ENCODE measurements around the gene SOBP. TPM values are rescaled to one million over a fixed set of nuclear protein-coding genes. Genes with fewer than 3 reads are reported as not detected.

Gene SOBP
- polyA plus RNA-seq, 1 donor (not counting 4 experiments of a cell fraction or from before 2014, with no cell fraction given): not detected

DNA sequence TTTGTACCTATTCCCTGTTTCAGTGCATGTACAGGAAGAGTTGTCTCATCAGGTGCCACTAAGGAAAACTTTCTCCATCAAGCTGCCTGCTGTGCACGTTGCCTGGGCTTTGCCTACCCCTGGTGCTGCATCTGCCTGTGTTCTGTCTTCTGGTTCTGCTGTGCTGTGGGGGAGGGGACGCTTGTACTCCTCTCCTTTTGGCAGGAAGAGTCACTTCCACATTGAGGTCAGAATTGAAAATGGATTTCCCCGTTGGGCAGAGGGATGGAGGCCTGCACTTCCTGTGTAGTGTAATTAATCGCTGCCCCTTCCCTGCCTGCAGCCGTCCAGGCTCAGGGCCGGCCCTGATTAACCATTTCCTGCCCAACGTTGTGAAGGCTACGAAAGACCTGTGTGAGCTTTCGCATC, 180.9 kb downstream of the SOBP start:
- FAIRE-seq (no peak), DNase-seq (ENCODE audit: low read depth, low spot score) (no peak)
- dilution Hi-C loops (cut with MboI; ENCODE audit: extremely low pct_ligation_motif_present, low sequenced_read_pairs): no loop called here
- Histone ChIP-seq H3K9me3 (ENCODE audit: control insufficient read depth, low read depth, low read length) (no peaks in the 10 kb centered on the region), H4K20me1 (ENCODE audit: control insufficient read depth, extremely low read depth, insufficient read depth, low read length) (no peaks in the 10 kb centered on the region), H3K79me2 (ENCODE audit: control insufficient read depth, insufficient read depth, low read length) (no peaks in the 10 kb centered on the region), H3K4me2 (ENCODE audit: control insufficient read depth, extremely low read depth, insufficient read depth, low read depth, low read length) (no peak overlapping the region), H3K4me1 (ENCODE audit: control insufficient read depth, extremely low read depth, insufficient read depth, low read length) (no peaks in the 10 kb centered on the region), H3K9ac (ENCODE audit: control insufficient read depth, extremely low read depth, insufficient read depth, low read length) (no peak overlapping the region), H3K4me3 (ENCODE audit: control insufficient read depth in 2 of 3, extremely low read depth in 1 of 3, insufficient read depth in 2 of 3, low read depth in 1 of 3, low read length in 3 of 3) (no peak overlapping the region), H3K27me3 (ENCODE audit: control insufficient read depth, extremely low read depth, insufficient read depth, low read length) (peaks cover 2% of the 10 kb centered on the region), H2AFZ (ENCODE audit: control insufficient read depth, low read length) (no peak overlapping the region), H3K36me3 (ENCODE audit: control insufficient read depth in 2 of 2, extremely low read depth in 1 of 2, insufficient read depth in 2 of 2, low read length in 2 of 2) (no peaks in the 10 kb centered on the region), H3K27ac (ENCODE audit: control insufficient read depth, insufficient read depth, low read length) (no peak overlapping the region), H3K9me1 (ENCODE audit: control insufficient read depth, extremely low read depth, insufficient read depth, low read length) (no peaks in the 10 kb centered on the region)
- TF ChIP-seq EZH2 (IDR thresholded peaks at IDR 0.05; ENCODE audit: low read length): no peak
- no peak for TF ChIP-seq CTCF (optimal IDR thresholded peaks at IDR 0.05 in 1 of 3, IDR thresholded peaks at IDR 0.05 in 1 of 3, conservative IDR thresholded peaks at IDR 0.05 in 1 of 3; ENCODE audit: extremely low read depth in 1 of 3, insufficient read depth in 2 of 3, low read length in 3 of 3)

- FAIRE-seq: no peak
- Histone ChIP-seq H3K36me3 (ENCODE audit: control insufficient read depth in 2 of 2, extremely low read depth in 1 of 2, insufficient read depth in 2 of 2, low read length in 2 of 2) (no peaks in the 10 kb centered on the region), H4K20me1 (ENCODE audit: control insufficient read depth, extremely low read depth, insufficient read depth, low read length) (no peaks in the 10 kb centered on the region), H3K9me1 (ENCODE audit: control insufficient read depth, extremely low read depth, insufficient read depth, low read length) (no peaks in the 10 kb centered on the region), H2AFZ (ENCODE audit: control insufficient read depth, low read length) (no peak overlapping the region), H3K27ac (ENCODE audit: control insufficient read depth, insufficient read depth, low read length) (no peak overlapping the region), H3K27me3 (ENCODE audit: control insufficient read depth, extremely low read depth, insufficient read depth, low read length) (no peaks in the 10 kb centered on the region), H3K9me3 (ENCODE audit: control insufficient read depth, low read depth, low read length) (no peaks in the 10 kb centered on the region), H3K4me1 (ENCODE audit: control insufficient read depth, extremely low read depth, insufficient read depth, low read length) (no peaks in the 10 kb centered on the region), H3K79me2 (ENCODE audit: control insufficient read depth, insufficient read depth, low read length) (no peaks in the 10 kb centered on the region), H3K9ac (ENCODE audit: control insufficient read depth, extremely low read depth, insufficient read depth, low read length) (no peak overlapping the region), H3K4me2 (ENCODE audit: control insufficient read depth, extremely low read depth, insufficient read depth, low read depth, low read length) (no peak overlapping the region), H3K4me3 (ENCODE audit: control insufficient read depth in 2 of 3, extremely low read depth in 1 of 3, insufficient read depth in 2 of 3, low read depth in 1 of 3, low read length in 3 of 3) (no peak overlapping the region)
- no peak for DNase-seq (ENCODE audit: low read depth, low spot score)
- dilution Hi-C loops (cut with MboI; ENCODE audit: extremely low pct_ligation_motif_present, low sequenced_read_pairs): no loop called here
- no peak for TF ChIP-seq CTCF (optimal IDR thresholded peaks at IDR 0.05 in 1 of 3, IDR thresholded peaks at IDR 0.05 in 1 of 3, conservative IDR thresholded peaks at IDR 0.05 in 1 of 3; ENCODE audit: extremely low read depth in 1 of 3, insufficient read depth in 2 of 3, low read length in 3 of 3)
- no peak for TF ChIP-seq EZH2 (IDR thresholded peaks at IDR 0.05; ENCODE audit: low read length)
These were observed 183.2 kb downstream of the SOBP start for GRCh38 chr6:107673076-107673494.
